Liver (tissue), 9 donors: ENCODE data around the gene UMODL1. TPM values are rescaled to one million over a fixed set of nuclear protein-coding genes. Genes with fewer than 3 reads are reported as not detected.

Experiments
- DNase-seq: peaks from one replicate; pipeline ENCODE4 v3.0.0-alpha.2; 2017; ENCODE audit warnings: low spot score
- H3K27ac ChIP-seq, 2 donors: one replicate each; pipeline ENCODE4 v1.7.0; 2013; ENCODE audit warnings: inconsistent platforms in 2 of 2, low read length in 2 of 2, control low read depth in 1 of 2, low read depth in 1 of 2, mild to moderate bottlenecking in 1 of 2
- H3K27me3 ChIP-seq, 4 donors: one replicate each; pipeline versions ENCODE4 v1.6.1 to v1.7.0; 2013; ENCODE audit warnings: low read length in 3 of 4, inconsistent platforms in 1 of 4, mild to moderate bottlenecking in 1 of 4, moderate library complexity in 1 of 4; ENCODE audit not compliant: control insufficient read depth in 4 of 4, insufficient read depth in 4 of 4
- H3K36me3 ChIP-seq, 4 donors: one replicate each; pipeline versions ENCODE4 v1.6.1 to v1.7.0; 2013; ENCODE audit warnings: low read length in 3 of 4, mild to moderate bottlenecking in 3 of 4, low read depth in 1 of 4, moderate library complexity in 1 of 4; ENCODE audit not compliant: control insufficient read depth in 4 of 4, insufficient read depth in 3 of 4
- H3K4me1 ChIP-seq, 4 donors: one replicate each; pipeline versions ENCODE4 v1.6.1 to v1.7.0; 2013; ENCODE audit warnings: low read length in 3 of 4, mild to moderate bottlenecking in 3 of 4, moderate library complexity in 1 of 4; ENCODE audit not compliant: control insufficient read depth in 4 of 4, insufficient read depth in 4 of 4
- H3K4me3 ChIP-seq, 3 donors: one replicate each; pipeline versions ENCODE4 v1.6.1 to v1.7.0; 2013; ENCODE audit warnings: low read length in 3 of 3, control low read depth in 1 of 3, low read depth in 1 of 3, mild to moderate bottlenecking in 1 of 3
- H3K9ac ChIP-seq, 2 donors: one replicate each; pipeline ENCODE4 v1.7.0; 2013; ENCODE audit warnings: low read length in 2 of 2, mild to moderate bottlenecking in 2 of 2, moderate library complexity in 2 of 2, control low read depth in 1 of 2, low read depth in 1 of 2
- H3K9me3 ChIP-seq, 4 donors: one replicate each; pipeline versions ENCODE4 v1.6.1 to v1.7.0; 2013; ENCODE audit warnings: low read length in 3 of 4; ENCODE audit not compliant: control insufficient read depth in 4 of 4
- EGR1 ChIP-seq, 2 donors: IDR thresholded peaks; 2 replicates each; pipeline ENCODE4 v1.6.1; 2016 to 2018; ENCODE audit warnings: antibody characterized with exemption in 2 of 2, low read depth in 2 of 2
- FOXA1 ChIP-seq: IDR thresholded peaks from 2 replicates; pipeline ENCODE4 v1.6.1; 2016; ENCODE audit warnings: antibody characterized with exemption
- FOXA2 ChIP-seq: IDR thresholded peaks from 2 replicates; pipeline ENCODE4 v1.6.1; 2016; ENCODE audit warnings: antibody characterized with exemption
- GABPA ChIP-seq, 2 donors: IDR thresholded peaks in 1 of 2; conservative IDR thresholded peaks in 1 of 2; 2 replicates each; pipeline ENCODE4 v1.6.1; 2016; ENCODE audit warnings: antibody characterized with exemption in 2 of 2, mild to moderate bottlenecking in 1 of 2, moderate library complexity in 1 of 2
- HNF4A ChIP-seq, 2 donors: conservative IDR thresholded peaks; 2 replicates each; pipeline ENCODE4 v1.6.1; 2016; ENCODE audit warnings: antibody characterized with exemption in 2 of 2, mild to moderate bottlenecking in 2 of 2
- HNF4G ChIP-seq: IDR thresholded peaks from 2 replicates; pipeline ENCODE4 v1.6.1; 2016; ENCODE audit warnings: antibody characterized with exemption
- JUND ChIP-seq, 2 donors: IDR thresholded peaks; 2 replicates each; pipeline ENCODE4 v1.6.1; 2016; ENCODE audit warnings: antibody characterized with exemption in 2 of 2
- NR2F2 ChIP-seq: IDR thresholded peaks from 2 replicates; pipeline ENCODE4 v1.6.1; 2016; ENCODE audit warnings: antibody characterized with exemption
- RAD21 ChIP-seq, 2 donors: IDR thresholded peaks; 2 replicates each; pipeline ENCODE4 v1.6.1; 2016; ENCODE audit warnings: antibody characterized with exemption in 2 of 2, mild to moderate bottlenecking in 2 of 2
- RXRA ChIP-seq, 2 donors: IDR thresholded peaks; 2 replicates each; pipeline ENCODE4 v1.6.1; 2017 to 2018; ENCODE audit warnings: antibody characterized with exemption in 2 of 2, mild to moderate bottlenecking in 1 of 2
- SP1 ChIP-seq: IDR thresholded peaks from 2 replicates; pipeline ENCODE4 v1.6.1; 2018; ENCODE audit warnings: antibody characterized with exemption, mild to moderate bottlenecking
- TAF1 ChIP-seq: conservative IDR thresholded peaks from 2 replicates; pipeline ENCODE4 v1.6.1; 2016; ENCODE audit warnings: antibody characterized with exemption, mild to moderate bottlenecking
- YY1 ChIP-seq: IDR thresholded peaks from 2 replicates; pipeline ENCODE4 v1.6.1; 2016; ENCODE audit warnings: antibody characterized with exemption, mild to moderate bottlenecking
- WGBS: extraction: QIAGEN DNeasy Blood & Tissue Kit; methylation state at CpG from one replicate; pipeline ENCODE4 v1.1.7; 2013; 5-methylcytosine and 5-hydroxymethylcytosine counted together
- polyA plus RNA-seq, 2 donors: library from polyadenylated mRNA; stranded (reverse) in 1 of 2; unstranded in 1 of 2; fragments of 200-250 nt in 1 of 2; fragments of >200 nt in 1 of 2; fragmentation: Nextera tagmentation in 1 of 2; extraction: Ambion mirVana in 1 of 2; gene quantifications; one replicate each; pipeline versions ENCODE4 v1.2.1 to v1.2.3, GENCODE V29; 2013 to 2015
- total RNA-seq, 2 donors: library from RNA; depleted of rRNA; stranded (reverse); fragments of >200 nt; gene quantifications; one replicate each; pipeline ENCODE4 v1.2.3, GENCODE V29; 2014
- TF ChIP-seq, protein P1 (sequence below): IDR thresholded peaks from 2 replicates; pipeline ENCODE4 v1.6.1; 2016; ENCODE audit warnings: antibody characterized with exemption
- TF ChIP-seq, protein P2 (sequence below): IDR thresholded peaks from 2 replicates; pipeline ENCODE4 v1.6.1; 2016; ENCODE audit warnings: antibody characterized with exemption, mild to moderate bottlenecking
- TF ChIP-seq, protein P3 (sequence below): fragments of 150-350 bp; IDR thresholded peaks from 2 replicates; pipeline ENCODE4 v1.5.1; 2017; ENCODE audit warnings: improper control_type of control experiment, low read depth, low read length; ENCODE audit not compliant: missing input control
- donor health status: healthy.
- donor health status: healthy.
- donor health status: healthy.
- donor health status: healthy.
- donor health status: healthy.

The UMODL1 gene
- total and polyA plus RNA-seq, 4 donors, result 0.08 to 0.14 (median 0.08) TPM; not detected in 1

DNA sequence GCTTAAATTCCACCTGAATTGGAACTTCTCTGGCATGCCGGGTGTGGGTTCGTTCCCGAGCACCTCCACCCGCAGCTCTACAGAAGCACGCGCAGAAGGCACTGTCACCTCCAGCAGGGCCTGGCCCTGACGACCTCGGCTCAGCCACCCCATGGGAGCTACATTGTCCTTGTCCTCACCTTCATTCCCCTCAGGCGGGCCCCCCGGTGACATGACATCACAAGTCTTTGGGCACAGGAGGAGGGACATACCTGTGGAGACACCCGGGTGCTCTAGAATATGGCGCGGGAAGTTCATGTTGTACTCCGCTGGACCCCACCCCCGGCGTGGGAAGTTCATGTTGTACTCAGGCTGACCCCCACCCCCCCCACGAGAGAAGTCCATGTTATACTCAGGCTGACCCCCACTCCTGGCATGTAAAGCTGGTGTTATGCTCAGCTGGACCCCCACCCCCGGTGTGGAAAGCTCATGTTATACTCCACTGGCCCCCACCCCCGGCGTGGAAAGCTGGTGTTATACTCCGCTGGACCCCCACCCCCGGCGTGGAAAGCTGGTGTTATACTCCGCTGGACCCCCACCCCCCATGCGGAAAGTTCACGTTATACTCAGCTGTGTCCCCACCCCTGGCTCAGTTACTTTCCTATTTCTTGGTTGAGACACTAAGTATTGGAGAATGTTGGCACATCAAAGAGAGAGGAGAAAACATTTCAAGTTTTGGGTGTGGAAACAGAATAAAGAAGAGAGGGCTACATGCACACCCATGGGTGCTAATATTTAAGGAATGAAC is 37.6 kb downstream of the UMODL1 start:
- H3K27me3 ChIP-seq, result peaks cover 0 to 3% (median 0%) of the 10 kb centered on the region in 4 donors
- no peak for TF ChIP-seq FOXA1
- TF ChIP-seq HNF4G, result no peak
- no peak for TF ChIP-seq GABPA (IDR thresholded peaks at IDR 0.05 in 1 of 2, conservative IDR thresholded peaks at IDR 0.05 in 1 of 2)
- TF ChIP-seq TAF1, result no peak
- TF ChIP-seq FOXA2, result no peak
- TF ChIP-seq NR2F2, result no peak
- TF ChIP-seq RAD21 (IDR thresholded peaks at IDR 0.05), result no peak
- no peak for TF ChIP-seq EGR1 (IDR thresholded peaks at IDR 0.05; ENCODE audit: low read depth in 2 of 2)
- no peak for TF ChIP-seq SP1
- TF ChIP-seq YY1, result no peak
- TF ChIP-seq, protein P1, sequence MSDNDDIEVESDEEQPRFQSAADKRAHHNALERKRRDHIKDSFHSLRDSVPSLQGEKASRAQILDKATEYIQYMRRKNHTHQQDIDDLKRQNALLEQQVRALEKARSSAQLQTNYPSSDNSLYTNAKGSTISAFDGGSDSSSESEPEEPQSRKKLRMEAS, result no peak
- no peak for TF ChIP-seq HNF4A (conservative IDR thresholded peaks at IDR 0.05)
- TF ChIP-seq, protein P2, sequence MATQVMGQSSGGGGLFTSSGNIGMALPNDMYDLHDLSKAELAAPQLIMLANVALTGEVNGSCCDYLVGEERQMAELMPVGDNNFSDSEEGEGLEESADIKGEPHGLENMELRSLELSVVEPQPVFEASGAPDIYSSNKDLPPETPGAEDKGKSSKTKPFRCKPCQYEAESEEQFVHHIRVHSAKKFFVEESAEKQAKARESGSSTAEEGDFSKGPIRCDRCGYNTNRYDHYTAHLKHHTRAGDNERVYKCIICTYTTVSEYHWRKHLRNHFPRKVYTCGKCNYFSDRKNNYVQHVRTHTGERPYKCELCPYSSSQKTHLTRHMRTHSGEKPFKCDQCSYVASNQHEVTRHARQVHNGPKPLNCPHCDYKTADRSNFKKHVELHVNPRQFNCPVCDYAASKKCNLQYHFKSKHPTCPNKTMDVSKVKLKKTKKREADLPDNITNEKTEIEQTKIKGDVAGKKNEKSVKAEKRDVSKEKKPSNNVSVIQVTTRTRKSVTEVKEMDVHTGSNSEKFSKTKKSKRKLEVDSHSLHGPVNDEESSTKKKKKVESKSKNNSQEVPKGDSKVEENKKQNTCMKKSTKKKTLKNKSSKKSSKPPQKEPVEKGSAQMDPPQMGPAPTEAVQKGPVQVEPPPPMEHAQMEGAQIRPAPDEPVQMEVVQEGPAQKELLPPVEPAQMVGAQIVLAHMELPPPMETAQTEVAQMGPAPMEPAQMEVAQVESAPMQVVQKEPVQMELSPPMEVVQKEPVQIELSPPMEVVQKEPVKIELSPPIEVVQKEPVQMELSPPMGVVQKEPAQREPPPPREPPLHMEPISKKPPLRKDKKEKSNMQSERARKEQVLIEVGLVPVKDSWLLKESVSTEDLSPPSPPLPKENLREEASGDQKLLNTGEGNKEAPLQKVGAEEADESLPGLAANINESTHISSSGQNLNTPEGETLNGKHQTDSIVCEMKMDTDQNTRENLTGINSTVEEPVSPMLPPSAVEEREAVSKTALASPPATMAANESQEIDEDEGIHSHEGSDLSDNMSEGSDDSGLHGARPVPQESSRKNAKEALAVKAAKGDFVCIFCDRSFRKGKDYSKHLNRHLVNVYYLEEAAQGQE, result no peak
- no peak for TF ChIP-seq JUND (IDR thresholded peaks at IDR 0.05)
- TF ChIP-seq RXRA (IDR thresholded peaks at IDR 0.05), result no peak
- H3K4me1 ChIP-seq, result no peaks in the 10 kb centered on the region
- WGBS, result 80% methylated on average over 26 of the region's 26 CpGs
- DNase-seq, result no peak
- H3K27ac ChIP-seq, result no peak overlapping the region
- H3K9ac ChIP-seq, result no peak overlapping the region
- H3K36me3 ChIP-seq, result no peaks in the 10 kb centered on the region
- no peaks in the 10 kb centered on the region for H3K9me3 ChIP-seq
- H3K4me3 ChIP-seq, result no peak overlapping the region

DNA sequence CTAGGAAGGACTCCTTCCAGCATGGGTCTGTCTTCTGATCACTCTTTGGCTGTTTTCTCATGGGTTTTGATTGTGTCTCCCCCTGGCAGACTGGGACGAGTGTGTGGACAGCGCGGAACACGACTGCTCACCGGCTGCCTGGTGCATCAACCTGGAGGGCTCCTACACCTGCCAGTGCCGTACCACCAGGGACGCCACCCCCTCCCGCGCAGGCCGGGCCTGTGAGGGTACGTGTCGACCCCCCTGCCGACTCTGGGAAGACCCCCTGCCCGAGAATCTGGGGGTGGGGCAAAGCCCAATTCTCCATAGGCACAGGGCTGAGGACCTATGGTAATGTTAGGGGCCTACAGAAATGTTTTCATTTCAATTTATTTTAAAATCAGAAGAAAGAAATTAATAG is 38.4 kb downstream of the UMODL1 start:
- no peak for DNase-seq

More for the DNA sequence above, 38.4 kb downstream of the UMODL1 start:
- H3K36me3 ChIP-seq, result no peaks in the 10 kb centered on the region
- H3K4me3 ChIP-seq, result no peak overlapping the region
- H3K4me1 ChIP-seq, result peaks cover 0 to 2% (median 0%) of the 10 kb centered on the region in 4 donors
- 87% methylated on average over 14 of the region's 14 CpGs for WGBS
- H3K9me3 ChIP-seq, result no peaks in the 10 kb centered on the region
- H3K27me3 ChIP-seq, result peaks cover 0 to 3% (median 0%) of the 10 kb centered on the region in 4 donors
- H3K9ac ChIP-seq, result no peak overlapping the region
- H3K27ac ChIP-seq, result no peak overlapping the region
- no peak for TF ChIP-seq RAD21 (IDR thresholded peaks at IDR 0.05)
- TF ChIP-seq HNF4A (conservative IDR thresholded peaks at IDR 0.05), result no peak
- TF ChIP-seq, protein P2, result no peak
- TF ChIP-seq, protein P1, result no peak
- TF ChIP-seq NR2F2, result no peak
- no peak for TF ChIP-seq EGR1 (IDR thresholded peaks at IDR 0.05; ENCODE audit: low read depth in 2 of 2)
- TF ChIP-seq, protein P3, sequence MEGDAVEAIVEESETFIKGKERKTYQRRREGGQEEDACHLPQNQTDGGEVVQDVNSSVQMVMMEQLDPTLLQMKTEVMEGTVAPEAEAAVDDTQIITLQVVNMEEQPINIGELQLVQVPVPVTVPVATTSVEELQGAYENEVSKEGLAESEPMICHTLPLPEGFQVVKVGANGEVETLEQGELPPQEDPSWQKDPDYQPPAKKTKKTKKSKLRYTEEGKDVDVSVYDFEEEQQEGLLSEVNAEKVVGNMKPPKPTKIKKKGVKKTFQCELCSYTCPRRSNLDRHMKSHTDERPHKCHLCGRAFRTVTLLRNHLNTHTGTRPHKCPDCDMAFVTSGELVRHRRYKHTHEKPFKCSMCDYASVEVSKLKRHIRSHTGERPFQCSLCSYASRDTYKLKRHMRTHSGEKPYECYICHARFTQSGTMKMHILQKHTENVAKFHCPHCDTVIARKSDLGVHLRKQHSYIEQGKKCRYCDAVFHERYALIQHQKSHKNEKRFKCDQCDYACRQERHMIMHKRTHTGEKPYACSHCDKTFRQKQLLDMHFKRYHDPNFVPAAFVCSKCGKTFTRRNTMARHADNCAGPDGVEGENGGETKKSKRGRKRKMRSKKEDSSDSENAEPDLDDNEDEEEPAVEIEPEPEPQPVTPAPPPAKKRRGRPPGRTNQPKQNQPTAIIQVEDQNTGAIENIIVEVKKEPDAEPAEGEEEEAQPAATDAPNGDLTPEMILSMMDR, result no peak
- TF ChIP-seq JUND (IDR thresholded peaks at IDR 0.05), result no peak
- no peak for TF ChIP-seq GABPA (IDR thresholded peaks at IDR 0.05 in 1 of 2, conservative IDR thresholded peaks at IDR 0.05 in 1 of 2)
- no peak for TF ChIP-seq HNF4G
- no peak for TF ChIP-seq YY1
